Gastrocnemius medialis (tissue), 4 donors: ENCODE results near the gene DOCK8. TPM values are rescaled to one million over a fixed set of nuclear protein-coding genes. Genes with fewer than 3 reads are reported as not detected.

Experiments used
- ATAC-seq, 2 donors: fragments of 150-250 bp; one replicate each; pipeline ENCODE4 v1.9.1; 2016
- DNase-seq, 2 donors: peaks; one replicate each; pipeline ENCODE4 v3.0.0-alpha.2; 2019
- H3K27ac ChIP-seq, 4 donors: fragments of 200-600 bp; sonication (generic); 1 replicate in 1 of 4; 2 replicates in 3 of 4; pipeline ENCODE4 v1.5.1; 2016 to 2018; ENCODE audit warnings: mild to moderate bottlenecking in 2 of 4, moderate library complexity in 1 of 4
- H3K27me3 ChIP-seq, 3 donors: fragments of 200-600 bp; sonication (generic) in 2 of 3; 1 replicate in 1 of 3; 2 replicates in 2 of 3; pipeline versions ENCODE4 v1.5.1 to v1.6.0; 2016 to 2019; ENCODE audit warnings: mild to moderate bottlenecking in 1 of 3, moderate library complexity in 1 of 3
- H3K36me3 ChIP-seq, 2 donors: fragments of 200-600 bp; sonication (generic) in 1 of 2; one replicate each; pipeline ENCODE4 v1.5.1; 2017 to 2018
- H3K4me1 ChIP-seq, 2 donors: fragments of 200-600 bp; sonication (generic) in 1 of 2; one replicate each; pipeline ENCODE4 v1.5.1; 2016 to 2017; ENCODE audit warnings: mild to moderate bottlenecking in 2 of 2
- H3K4me3 ChIP-seq, 4 donors: fragments of 200-600 bp; sonication (generic) in 3 of 4; 1 replicate in 1 of 4; 2 replicates in 3 of 4; pipeline ENCODE4 v1.5.1; 2016 to 2019; ENCODE audit warnings: mild to moderate bottlenecking in 2 of 4
- H3K9me3 ChIP-seq, 3 donors: fragments of 200-600 bp; sonication (generic) in 2 of 3; 1 replicate in 1 of 3; 2 replicates in 2 of 3; pipeline ENCODE4 v1.5.1; 2016 to 2019
- CTCF ChIP-seq, 5 experiments: fragments of 450-650 bp in 3 of 5; fragments of 200-600 bp in 2 of 5; sonication (generic) in 2 of 5; IDR thresholded peaks in 4 of 5; conservative IDR thresholded peaks in 1 of 5; 1 replicate in 4 of 5; 2 replicates in 1 of 5; pipeline ENCODE4 v1.5.1; 2016 to 2019; ENCODE audit warnings: antibody characterized with exemption in 5 of 5, mild to moderate bottlenecking in 3 of 5, moderate library complexity in 3 of 5
- POLR2A ChIP-seq, 2 donors: fragments of 450-650 bp; IDR thresholded peaks; one replicate each; pipeline ENCODE4 v1.6.1; 2017; ENCODE audit warnings: antibody characterized with exemption in 2 of 2, mild to moderate bottlenecking in 2 of 2, moderate library complexity in 2 of 2
- in situ Hi-C, 4 donors: fragments of 200-750 bp; cut with MboI; loops; one replicate each; pipeline versions ENCODE4 v1.15.0 to v1.8.0; 2017; ENCODE audit warnings: low sequenced_read_pairs in 4 of 4
- intact Hi-C: fragments of 100-400 bp; cut with DNase I; formaldehyde crosslinking; loops from one replicate; pipeline ENCODE4 v1.15.1; 2023; ENCODE audit warnings: low total_unique reads
- total RNA-seq, 4 donors: library from RNA; depleted of rRNA; stranded (reverse); fragments of >200 nt; gene quantifications; one replicate each; pipeline versions ENCODE4 v1.1.0 to v1.2.3, GENCODE V29; 2016

The DOCK8 gene
- total RNA-seq, 4 donors from 2014 or later, result 0.80 to 2.8 (median 2.0) TPM

DNA sequence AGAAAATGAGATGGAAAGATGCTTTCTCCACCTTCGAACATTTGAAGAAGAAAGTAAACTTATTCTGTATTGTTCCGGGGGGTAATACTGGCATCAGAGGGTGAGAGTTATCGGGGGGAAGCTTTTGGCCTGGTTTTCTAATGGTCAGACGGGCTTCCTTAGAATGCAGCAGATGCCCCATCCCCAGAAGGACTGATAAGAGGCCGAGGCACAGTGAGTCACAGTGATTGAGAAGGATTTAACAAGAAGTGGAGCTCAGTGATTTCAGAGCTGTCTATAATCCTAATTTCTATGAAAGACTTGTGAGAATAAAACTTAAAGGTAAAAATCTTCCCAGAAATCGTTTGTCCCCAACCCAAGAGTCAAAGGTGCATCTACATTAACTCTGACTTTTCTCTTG, 123.9 kb downstream of the DOCK8 start:
- H3K27me3 ChIP-seq, result no peaks in the 10 kb centered on the region
- ATAC-seq (no peak), DNase-seq (no peak)
- TF ChIP-seq POLR2A (IDR thresholded peaks at IDR 0.05), result no peak
- TF ChIP-seq CTCF (IDR thresholded peaks at IDR 0.05 in 4 of 5, conservative IDR thresholded peaks at IDR 0.05 in 1 of 5), result no peak
- intact Hi-C loops, result no loop called here
- no peaks in the 10 kb centered on the region for H3K4me1 ChIP-seq
- H3K27ac ChIP-seq, result no peak overlapping the region
- H3K4me3 ChIP-seq, result no peak overlapping the region
- in situ Hi-C loops, result no loop called here
- no peaks in the 10 kb centered on the region for H3K9me3 ChIP-seq
- no peaks in the 10 kb centered on the region for H3K36me3 ChIP-seq

GRCh38 chr9:341634-342421, 127.2 kb downstream of the DOCK8 start:
- Histone ChIP-seq H3K9me3 (no peaks in the 10 kb centered on the region), H3K4me1 (no peaks in the 10 kb centered on the region), H3K27me3 (peaks cover 0 to 6% (median 0%) of the 10 kb centered on the region in 3 donors), H3K36me3 (no peaks in the 10 kb centered on the region), H3K27ac (no peak overlapping the region), H3K4me3 (no peak overlapping the region)
- intact Hi-C loops (no loop called here), in situ Hi-C loops (no loop called here)
- ATAC-seq, result no peak
- no peak for DNase-seq
- TF ChIP-seq POLR2A (IDR thresholded peaks at IDR 0.05) (no peak), CTCF (IDR thresholded peaks at IDR 0.05 in 4 of 5, conservative IDR thresholded peaks at IDR 0.05 in 1 of 5) (no peak)

DNA sequence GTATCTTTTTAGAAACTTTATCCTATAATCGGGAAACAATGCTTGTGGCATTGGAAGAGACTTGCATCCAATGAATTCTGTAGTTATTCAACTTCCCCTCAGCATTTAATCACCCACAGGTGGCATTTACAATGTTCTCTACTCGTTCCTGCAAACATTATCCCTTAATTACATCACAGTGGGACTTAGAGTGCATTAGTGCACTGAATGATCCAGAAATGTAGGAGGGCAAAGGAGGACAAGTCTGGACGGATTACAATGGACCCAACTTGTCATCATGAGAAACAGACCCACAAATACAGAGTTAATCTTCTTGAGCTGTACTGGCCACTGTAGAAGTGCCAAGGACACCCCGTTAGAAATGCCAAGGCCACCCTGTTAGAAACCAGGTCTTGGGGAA, 129.1 kb downstream of the DOCK8 start:
- no peaks in the 10 kb centered on the region for H3K36me3 ChIP-seq
- in situ Hi-C loops, result no loop called here
- ATAC-seq, result no peak

DNA sequence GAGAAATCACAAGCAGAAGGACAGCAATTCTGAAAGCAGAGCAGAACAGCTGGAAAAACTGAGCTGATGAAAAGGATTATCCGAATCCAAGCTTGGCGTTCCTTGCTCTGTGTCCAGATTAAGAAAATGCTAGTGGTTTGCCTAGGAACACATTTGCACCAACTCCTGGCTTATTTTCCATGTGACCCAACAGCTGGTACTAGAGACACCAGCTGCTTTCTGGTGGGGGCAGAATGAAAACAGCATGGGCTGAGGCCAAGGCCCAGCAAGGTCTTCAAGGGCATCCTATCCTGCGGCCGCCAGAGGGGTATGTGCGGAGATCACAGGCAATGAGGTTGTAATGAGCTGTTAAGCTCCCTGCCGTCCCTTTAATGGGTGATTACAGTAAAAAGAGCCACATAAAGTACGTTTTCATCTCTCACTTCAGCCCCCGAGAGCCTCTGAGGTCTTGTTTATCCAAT, 131.5 kb downstream of the DOCK8 start:
- H3K36me3 ChIP-seq, result no peaks in the 10 kb centered on the region
- TF ChIP-seq CTCF (IDR thresholded peaks at IDR 0.05 in 4 of 5, conservative IDR thresholded peaks at IDR 0.05 in 1 of 5), result no peak
- TF ChIP-seq POLR2A (IDR thresholded peaks at IDR 0.05), result no peak
- H3K27ac ChIP-seq, result no peak overlapping the region
- H3K4me1 ChIP-seq, result no peaks in the 10 kb centered on the region
- ATAC-seq (peak; percentile 58 to 61), DNase-seq (peak in 1 of 2 donors; percentile 15)
- H3K4me3 ChIP-seq, result no peak overlapping the region
- in situ Hi-C loops, result no loop called here
- intact Hi-C loops, result loop anchor here (2.0 kb wide), 1 partner anchor 663 kb away; no protein-coding TSS in a partner anchor
- peaks cover 0 to 9% (median 0%) of the 10 kb centered on the region in 3 donors for H3K27me3 ChIP-seq
- H3K9me3 ChIP-seq, result no peaks in the 10 kb centered on the region

More for the DNA sequence above, 129.1 kb downstream of the DOCK8 start:
- Histone ChIP-seq H3K4me3 (no peak overlapping the region), H3K4me1 (no peaks in the 10 kb centered on the region), H3K9me3 (no peaks in the 10 kb centered on the region), H3K27me3 (peaks cover 0 to 6% (median 0%) of the 10 kb centered on the region in 3 donors), H3K27ac (no peak overlapping the region)
- TF ChIP-seq POLR2A (IDR thresholded peaks at IDR 0.05) (no peak), CTCF (IDR thresholded peaks at IDR 0.05 in 4 of 5, conservative IDR thresholded peaks at IDR 0.05 in 1 of 5) (no peak)
- no peak for DNase-seq
- intact Hi-C loops, result no loop called here
